SU-DHL-6 (cell line): ENCODE data around the gene FLAD1.
A peak's percentile ranks its signal among the peaks of the same experiment; 100 is the strongest.

ENCODE experiments used
- H2AFZ ChIP-seq: fragments of 200-600 bp; sonication (generic); 2 replicates; pipeline ENCODE4 v1.6.1; 2014; ENCODE audit warnings: low read depth, mild to moderate bottlenecking, moderate library complexity, mixed read lengths, antibody characterized with exemption, low read length; ENCODE audit not compliant: severe bottlenecking
- H3F3A ChIP-seq: fragments of 200-600 bp; shearing (Covaris generic); 2 replicates; pipeline ENCODE4 v1.6.0; 2016; ENCODE audit warnings: antibody characterized with exemption, mild to moderate bottlenecking; ENCODE audit not compliant: insufficient read depth
- H3K27ac ChIP-seq: fragments of 200-600 bp; sonication (generic); 2 replicates; pipeline ENCODE4 v1.5.1; 2016; ENCODE audit warnings: low read depth, mild to moderate bottlenecking, low read length, moderate library complexity, mixed read lengths
- H3K27me3 ChIP-seq: fragments of 200-600 bp; sonication (generic), shearing (Covaris generic); 2 replicates; pipeline ENCODE4 v1.6.0; 2014; ENCODE audit warnings: mild to moderate bottlenecking, low read length
- H3K36me3 ChIP-seq: fragments of 200-600 bp; sonication (generic); 2 replicates; pipeline ENCODE4 v1.6.1; 2014; ENCODE audit warnings: mild to moderate bottlenecking, low read length, mixed read lengths
- H3K4me2 ChIP-seq: fragments of 300-600, 200-600 bp; shearing (Covaris generic), sonication (generic); 2 replicates; pipeline ENCODE4 v1.6.0; 2014; ENCODE audit warnings: low read length, low read depth, mild to moderate bottlenecking; ENCODE audit not compliant: poor library complexity, severe bottlenecking
- H3K4me3 ChIP-seq: fragments of 200-600 bp; sonication (generic); 2 replicates; pipeline ENCODE4 v1.5.1; 2014; ENCODE audit warnings: antibody characterized with exemption, low read length, mild to moderate bottlenecking, mixed read lengths; ENCODE audit not compliant: insufficient read depth, poor library complexity, severe bottlenecking
- H3K79me2 ChIP-seq: fragments of 200-600 bp; sonication (generic); 2 replicates; pipeline ENCODE4 v1.6.1; 2014; ENCODE audit warnings: mild to moderate bottlenecking, low read length, moderate library complexity; ENCODE audit not compliant: insufficient read depth
- H3K9ac ChIP-seq: fragments of 200-600 bp; sonication (generic); 2 replicates; pipeline ENCODE4 v1.7.0; 2014; ENCODE audit warnings: mild to moderate bottlenecking, low read length
- H3K9me2 ChIP-seq: fragments of 200-600 bp; sonication (generic); replicated peaks from 2 replicates; pipeline ENCODE4 v1.6.1; 2014; ENCODE audit warnings: low read length; ENCODE audit not compliant: insufficient read depth
- H3K9me3 ChIP-seq: fragments of 200-600 bp; sonication (generic); 2 replicates; pipeline ENCODE4 v1.6.1; 2014; ENCODE audit warnings: low read length, mixed read lengths; ENCODE audit not compliant: insufficient read depth
- H4K20me1 ChIP-seq: fragments of 200-600 bp; sonication (generic); 2 replicates; pipeline ENCODE4 v1.6.1; 2014; ENCODE audit warnings: low read depth, mild to moderate bottlenecking, antibody characterized with exemption, low read length, moderate library complexity, mixed read lengths
- EZH2phosphoT487 ChIP-seq: fragments of 200-600 bp; sonication (generic), shearing (Covaris generic); conservative IDR thresholded peaks from 2 replicates; pipeline ENCODE4 v1.6.1; 2018; ENCODE audit warnings: mild to moderate bottlenecking, antibody characterized with exemption, low read length, moderate library complexity, mixed read lengths
- TF ChIP-seq, protein P1 (sequence below): fragments of 200-600 bp; sonication (generic); IDR thresholded peaks from one replicate; pipeline ENCODE4 v1.5.1; 2017; ENCODE audit warnings: antibody characterized with exemption, mild to moderate bottlenecking, low read length, moderate library complexity; ENCODE audit not compliant: insufficient read depth, poor library complexity, severe bottlenecking

FLAD1 gene

DNA sequence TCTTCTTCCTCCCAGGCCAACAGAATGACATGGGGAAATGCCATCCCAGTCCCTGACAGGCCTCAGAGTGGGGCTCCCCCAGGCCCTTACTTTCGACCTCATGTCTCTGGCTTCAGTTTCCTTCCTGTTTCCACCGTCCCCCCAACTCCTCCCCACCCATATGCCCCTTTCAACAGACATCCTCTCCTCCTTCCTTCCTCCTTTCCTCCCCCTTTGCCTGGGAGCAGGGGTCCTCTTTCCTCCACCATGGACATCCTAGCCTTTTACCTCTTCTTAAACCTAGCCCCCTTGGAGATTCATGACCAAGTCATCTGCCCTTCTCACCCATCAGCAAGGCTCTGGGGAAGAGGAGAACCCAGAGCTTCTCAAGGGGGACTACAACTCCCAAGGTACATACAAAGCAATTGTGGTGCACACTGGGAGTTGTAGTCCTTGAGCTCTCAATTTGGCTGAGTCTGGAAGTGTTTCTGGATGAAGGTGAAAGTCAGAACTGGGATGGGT, 23.5 kb downstream of the FLAD1 start:
- Histone ChIP-seq H3K9ac (no peak overlapping the region), H3K27ac (no peak overlapping the region), H3K4me2 (peak overlapping the region; percentile 6)

DNA sequence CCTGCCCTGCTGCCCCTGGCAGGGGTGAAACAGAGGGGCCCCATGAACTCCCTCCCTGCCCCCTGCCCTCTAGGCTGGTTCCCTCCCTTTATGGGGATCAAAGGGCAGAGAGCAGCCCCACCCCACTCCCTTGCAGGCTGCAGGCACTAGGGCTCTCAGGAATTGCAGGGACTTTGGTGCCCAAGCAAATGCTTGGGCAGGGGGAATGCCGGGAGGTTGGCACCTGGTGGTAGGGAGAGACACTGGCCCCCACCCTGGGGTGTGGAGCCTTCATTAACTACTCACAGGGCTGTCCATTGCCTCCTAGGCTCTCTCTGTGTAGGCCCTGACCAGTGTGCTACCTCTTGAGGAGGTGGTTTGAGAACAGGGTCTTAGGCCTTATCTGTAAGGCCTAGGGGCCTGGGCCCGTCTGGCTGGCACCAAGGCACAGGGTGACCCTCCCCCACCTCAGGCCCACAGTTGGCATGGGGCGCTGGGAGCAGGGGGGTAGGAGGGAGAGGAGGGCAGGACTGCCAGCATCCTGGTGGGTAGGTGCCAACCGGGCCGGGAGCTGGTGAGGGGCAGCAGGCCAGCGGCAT, 24.2 kb downstream of the FLAD1 start:
- Histone ChIP-seq H3K79me2 (no peaks in the 10 kb centered on the region), H4K20me1 (no peaks in the 10 kb centered on the region)

More for the DNA sequence above, 23.5 kb downstream of the FLAD1 start:
- Histone ChIP-seq H2AFZ (peak overlapping the region; percentile 37), H3K27me3 (no peaks in the 10 kb centered on the region), H3K4me3 (no peak overlapping the region), H3F3A (no peaks in the 10 kb centered on the region), H4K20me1 (no peaks in the 10 kb centered on the region), H3K9me3 (no peaks in the 10 kb centered on the region), H3K79me2 (no peaks in the 10 kb centered on the region), H3K9me2 (no peaks in the 10 kb centered on the region), H3K36me3 (no peaks in the 10 kb centered on the region)
- TF ChIP-seq, protein P1, sequence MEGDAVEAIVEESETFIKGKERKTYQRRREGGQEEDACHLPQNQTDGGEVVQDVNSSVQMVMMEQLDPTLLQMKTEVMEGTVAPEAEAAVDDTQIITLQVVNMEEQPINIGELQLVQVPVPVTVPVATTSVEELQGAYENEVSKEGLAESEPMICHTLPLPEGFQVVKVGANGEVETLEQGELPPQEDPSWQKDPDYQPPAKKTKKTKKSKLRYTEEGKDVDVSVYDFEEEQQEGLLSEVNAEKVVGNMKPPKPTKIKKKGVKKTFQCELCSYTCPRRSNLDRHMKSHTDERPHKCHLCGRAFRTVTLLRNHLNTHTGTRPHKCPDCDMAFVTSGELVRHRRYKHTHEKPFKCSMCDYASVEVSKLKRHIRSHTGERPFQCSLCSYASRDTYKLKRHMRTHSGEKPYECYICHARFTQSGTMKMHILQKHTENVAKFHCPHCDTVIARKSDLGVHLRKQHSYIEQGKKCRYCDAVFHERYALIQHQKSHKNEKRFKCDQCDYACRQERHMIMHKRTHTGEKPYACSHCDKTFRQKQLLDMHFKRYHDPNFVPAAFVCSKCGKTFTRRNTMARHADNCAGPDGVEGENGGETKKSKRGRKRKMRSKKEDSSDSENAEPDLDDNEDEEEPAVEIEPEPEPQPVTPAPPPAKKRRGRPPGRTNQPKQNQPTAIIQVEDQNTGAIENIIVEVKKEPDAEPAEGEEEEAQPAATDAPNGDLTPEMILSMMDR, result no peak
- TF ChIP-seq EZH2phosphoT487, result no peak

GRCh38 chr1:155008015-155008941, 25.1 kb downstream of the FLAD1 start:
- TF ChIP-seq EZH2phosphoT487, result no peak
- TF ChIP-seq, protein P1, result no peak
- H4K20me1 ChIP-seq, result no peaks in the 10 kb centered on the region
- no peaks in the 10 kb centered on the region for H3K79me2 ChIP-seq

More for the DNA sequence above, 24.2 kb downstream of the FLAD1 start:
- Histone ChIP-seq H2AFZ (no peak overlapping the region), H3K27me3 (no peaks in the 10 kb centered on the region), H3F3A (no peaks in the 10 kb centered on the region), H3K27ac (no peak overlapping the region), H3K4me2 (no peak overlapping the region), H3K9ac (no peak overlapping the region), H3K4me3 (no peak overlapping the region), H3K9me3 (no peaks in the 10 kb centered on the region), H3K36me3 (no peaks in the 10 kb centered on the region), H3K9me2 (no peaks in the 10 kb centered on the region)
- TF ChIP-seq, protein P1, result no peak
- TF ChIP-seq EZH2phosphoT487, result no peak

More at GRCh38 chr1:155008015-155008941, 25.1 kb downstream of the FLAD1 start:
- Histone ChIP-seq H2AFZ (no peak overlapping the region), H3K27ac (no peak overlapping the region), H3K9me2 (no peaks in the 10 kb centered on the region), H3K36me3 (no peaks in the 10 kb centered on the region), H3F3A (no peaks in the 10 kb centered on the region), H3K9me3 (no peaks in the 10 kb centered on the region), H3K4me2 (no peak overlapping the region), H3K27me3 (no peaks in the 10 kb centered on the region), H3K4me3 (no peak overlapping the region), H3K9ac (no peak overlapping the region)
